Suprapubic skin (tissue), 4 donors: ENCODE measurements around the gene FOXE1. TPM values are rescaled to one million over a fixed set of nuclear protein-coding genes. Genes with fewer than 3 reads are reported as not detected.
A peak's percentile ranks its signal among the peaks of the same experiment; 100 is the strongest.

Source experiments
- DNase-seq, 2 donors: peaks; one replicate each; pipeline ENCODE4 v3.0.0-alpha.2; 2019; ENCODE audit warnings: low spot score in 2 of 2
- H3K27ac ChIP-seq: fragments of 200-600 bp; sonication (generic); one replicate; pipeline ENCODE4 v1.5.1; 2019
- H3K27me3 ChIP-seq: fragments of 200-600 bp; sonication (generic); one replicate; pipeline ENCODE4 v1.5.1; 2019
- H3K36me3 ChIP-seq: fragments of 200-600 bp; sonication (generic); one replicate; pipeline ENCODE4 v1.5.1; 2019
- H3K4me1 ChIP-seq: fragments of 200-600 bp; sonication (generic); one replicate; pipeline ENCODE4 v1.5.1; 2019
- H3K4me3 ChIP-seq: fragments of 200-600 bp; sonication (generic); one replicate; pipeline ENCODE4 v1.5.1; 2019; ENCODE audit warnings: mild to moderate bottlenecking
- H3K9me3 ChIP-seq: fragments of 200-600 bp; sonication (generic); one replicate; pipeline ENCODE4 v1.5.1; 2019
- CTCF ChIP-seq, 2 donors: fragments of 200-600 bp in 1 of 2; fragments of 450-650 bp in 1 of 2; sonication (generic) in 1 of 2; IDR thresholded peaks; one replicate each; pipeline ENCODE4 v1.5.1; 2016 to 2019; ENCODE audit warnings: antibody characterized with exemption in 2 of 2, mild to moderate bottlenecking in 1 of 2, moderate library complexity in 1 of 2
- EP300 ChIP-seq: sonication (generic); formaldehyde crosslinking; IDR thresholded peaks from one replicate; pipeline ENCODE4 v1.6.1; 2017; ENCODE audit warnings: antibody characterized with exemption
- POLR2A ChIP-seq, 2 donors: fragments of 450-650 bp; IDR thresholded peaks; one replicate each; pipeline ENCODE4 v1.6.1; 2017; ENCODE audit warnings: antibody characterized with exemption in 2 of 2, mild to moderate bottlenecking in 2 of 2, moderate library complexity in 2 of 2
- POLR2AphosphoS5 ChIP-seq, 3 donors: sonication (generic); formaldehyde crosslinking; IDR thresholded peaks; one replicate each; pipeline ENCODE4 v1.6.1; 2017; ENCODE audit warnings: antibody characterized with exemption in 3 of 3
- WGBS: methylation state at CpG from one replicate; pipeline ENCODE4 v1.1.5; 2018; 5-methylcytosine and 5-hydroxymethylcytosine counted together
- total RNA-seq, 4 donors: library from RNA; depleted of rRNA; stranded (reverse); fragments of >200 nt; gene quantifications; one replicate each; pipeline ENCODE4 v1.1.0, GENCODE V29; 2016

FOXE1 gene
- total RNA-seq, 4 donors from 2014 or later: 0.48 to 3.9 (median 2.0) TPM

GRCh38 chr9:97874624-97875023 is 21.6 kb downstream of the FOXE1 start:
- 51% methylated on average over 6 of the region's 6 CpGs for WGBS
- no peak overlapping the region for H3K27ac ChIP-seq

GRCh38 chr9:97875111-97875510 is 22.1 kb downstream of the FOXE1 start:
- WGBS: 90% methylated on average over 5 of the region's 5 CpGs
- Histone ChIP-seq H3K4me3 (no peak overlapping the region), H3K27me3 (no peaks in the 10 kb centered on the region), H3K27ac (no peak overlapping the region), H3K36me3 (no peaks in the 10 kb centered on the region), H3K9me3 (no peaks in the 10 kb centered on the region), H3K4me1 (peaks cover 6% of the 10 kb centered on the region)
- TF ChIP-seq POLR2AphosphoS5 (IDR thresholded peaks at IDR 0.05): no peak
- no peak for TF ChIP-seq POLR2A (IDR thresholded peaks at IDR 0.05)
- TF ChIP-seq EP300: no peak
- TF ChIP-seq CTCF (IDR thresholded peaks at IDR 0.05): no peak
- DNase-seq: no peak

More at GRCh38 chr9:97874624-97875023, 21.6 kb downstream of the FOXE1 start:
- TF ChIP-seq CTCF (IDR thresholded peaks at IDR 0.05) (no peak), EP300 (no peak), POLR2AphosphoS5 (IDR thresholded peaks at IDR 0.05) (no peak), POLR2A (IDR thresholded peaks at IDR 0.05) (no peak)
- Histone ChIP-seq H3K4me3 (no peak overlapping the region), H3K4me1 (peaks cover 6% of the 10 kb centered on the region), H3K27me3 (no peaks in the 10 kb centered on the region), H3K9me3 (no peaks in the 10 kb centered on the region), H3K36me3 (no peaks in the 10 kb centered on the region)
- no peak for DNase-seq

- Histone ChIP-seq H3K27me3 (no peaks in the 10 kb centered on the region), H3K36me3 (no peaks in the 10 kb centered on the region), H3K27ac (no peak overlapping the region), H3K9me3 (no peaks in the 10 kb centered on the region), H3K4me3 (no peak overlapping the region), H3K4me1 (peaks cover 6% of the 10 kb centered on the region)
- 92% methylated on average over 3 of the region's 3 CpGs for WGBS
- TF ChIP-seq POLR2A (IDR thresholded peaks at IDR 0.05) (no peak), POLR2AphosphoS5 (IDR thresholded peaks at IDR 0.05) (no peak)
- no peak for DNase-seq
Measured at GRCh38 chr9:97876061-97876460, 23.0 kb downstream of the FOXE1 start.

GRCh38 chr9:97880336-97880735 is 27.3 kb downstream of the FOXE1 start:
- Histone ChIP-seq H3K36me3 (no peaks in the 10 kb centered on the region), H3K4me3 (no peak overlapping the region), H3K4me1 (peaks cover 6% of the 10 kb centered on the region), H3K9me3 (no peaks in the 10 kb centered on the region), H3K27me3 (no peaks in the 10 kb centered on the region), H3K27ac (no peak overlapping the region)
- TF ChIP-seq CTCF (IDR thresholded peaks at IDR 0.05) (no peak), POLR2AphosphoS5 (IDR thresholded peaks at IDR 0.05) (no peak), POLR2A (IDR thresholded peaks at IDR 0.05) (no peak), EP300 (no peak)
- WGBS: 81% methylated on average over 4 of the region's 4 CpGs
- peak in 1 of 2 donors; percentile 38 for DNase-seq

- DNase-seq: peak in 1 of 2 donors; percentile 56
- Histone ChIP-seq H3K4me3 (no peak overlapping the region), H3K4me1 (no peaks in the 10 kb centered on the region), H3K27me3 (no peaks in the 10 kb centered on the region), H3K36me3 (no peaks in the 10 kb centered on the region), H3K27ac (no peak overlapping the region), H3K9me3 (no peaks in the 10 kb centered on the region)
- peak; percentile 13 to 52 for TF ChIP-seq CTCF (IDR thresholded peaks at IDR 0.05)
- TF ChIP-seq POLR2AphosphoS5 (IDR thresholded peaks at IDR 0.05): no peak
- no peak for TF ChIP-seq EP300
- WGBS: 67% methylated on average over 9 of the region's 9 CpGs
Measured at GRCh38 chr9:97889941-97890887, 37.2 kb downstream of the FOXE1 start.
